GM12873 (cell line): ENCODE results near the gene LOXL1.

ENCODE experiments used
- TF ChIP-seq, protein P1 (sequence below): IDR thresholded peaks from 2 replicates; pipeline ENCODE4 v1.5.1; 2012; ENCODE audit warnings: low read depth, mild to moderate bottlenecking, moderate library complexity, low read length, control low read depth; ENCODE audit not compliant: insufficient read depth; ENCODE audit errors: missing control alignments

LOXL1 gene

GRCh38 chr15:73990250-73991005, 64.2 kb downstream of the LOXL1 start:
- TF ChIP-seq, protein P1, sequence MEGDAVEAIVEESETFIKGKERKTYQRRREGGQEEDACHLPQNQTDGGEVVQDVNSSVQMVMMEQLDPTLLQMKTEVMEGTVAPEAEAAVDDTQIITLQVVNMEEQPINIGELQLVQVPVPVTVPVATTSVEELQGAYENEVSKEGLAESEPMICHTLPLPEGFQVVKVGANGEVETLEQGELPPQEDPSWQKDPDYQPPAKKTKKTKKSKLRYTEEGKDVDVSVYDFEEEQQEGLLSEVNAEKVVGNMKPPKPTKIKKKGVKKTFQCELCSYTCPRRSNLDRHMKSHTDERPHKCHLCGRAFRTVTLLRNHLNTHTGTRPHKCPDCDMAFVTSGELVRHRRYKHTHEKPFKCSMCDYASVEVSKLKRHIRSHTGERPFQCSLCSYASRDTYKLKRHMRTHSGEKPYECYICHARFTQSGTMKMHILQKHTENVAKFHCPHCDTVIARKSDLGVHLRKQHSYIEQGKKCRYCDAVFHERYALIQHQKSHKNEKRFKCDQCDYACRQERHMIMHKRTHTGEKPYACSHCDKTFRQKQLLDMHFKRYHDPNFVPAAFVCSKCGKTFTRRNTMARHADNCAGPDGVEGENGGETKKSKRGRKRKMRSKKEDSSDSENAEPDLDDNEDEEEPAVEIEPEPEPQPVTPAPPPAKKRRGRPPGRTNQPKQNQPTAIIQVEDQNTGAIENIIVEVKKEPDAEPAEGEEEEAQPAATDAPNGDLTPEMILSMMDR = no peak

- TF ChIP-seq, protein P1 = no peak
These were observed 65.0 kb downstream of the LOXL1 start for GRCh38 chr15:73991260-73991659.

- TF ChIP-seq, protein P1 = peak; percentile 86
These were observed 65.7 kb downstream of the LOXL1 start, which contains the start of gene STOML1 for GRCh38 chr15:73991726-73992593. Gene STOML1 (minus strand): TSS chr15:73992295. CDS start chr15:73992223, 72 bp downstream.

DNA sequence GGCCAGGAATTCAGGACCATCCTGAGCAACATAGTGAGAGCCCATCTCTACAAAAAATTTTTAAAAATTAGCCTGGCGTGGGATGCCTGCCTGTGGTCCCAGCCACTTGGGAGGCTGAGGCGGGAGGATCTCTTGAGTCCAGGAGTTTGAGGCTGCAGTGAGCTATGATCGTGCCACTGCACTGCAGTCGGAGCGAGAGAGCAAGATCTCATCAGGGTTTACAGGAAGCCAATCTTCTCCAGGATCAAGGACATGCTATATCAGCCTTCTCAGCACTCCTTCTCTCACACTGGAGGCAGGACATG, 66.3 kb downstream of the LOXL1 start:
- TF ChIP-seq, protein P1 = no peak

GRCh38 chr15:73993211-73993994, 67.1 kb downstream of the LOXL1 start:
- TF ChIP-seq, protein P1 = no peak

DNA sequence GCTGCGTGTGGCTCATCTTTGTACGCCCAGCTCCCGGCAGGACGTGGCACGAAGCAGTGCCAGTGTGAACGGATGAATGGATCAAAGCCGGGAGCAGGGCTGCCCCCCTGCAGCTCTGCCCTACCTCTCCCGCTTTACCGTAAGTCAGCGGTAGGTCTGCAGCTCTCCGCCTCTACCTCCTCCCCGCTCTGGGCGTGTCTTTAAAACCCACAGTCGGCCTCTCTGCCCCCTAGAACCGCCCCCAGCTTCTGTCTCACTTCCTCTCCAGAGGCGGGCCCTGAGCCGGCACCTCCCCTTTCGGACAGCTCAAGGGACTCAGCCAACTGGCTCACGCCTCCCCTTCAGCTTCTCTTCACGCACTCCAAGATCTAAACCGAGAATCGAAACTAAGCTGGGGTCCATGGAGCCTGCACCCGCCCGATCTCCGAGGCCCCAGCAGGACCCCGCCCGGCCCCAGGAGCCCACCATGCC, 68.2 kb downstream of the LOXL1 start, which contains the start of gene PML:
Gene PML, plus strand, starts transcription at position 304 of the 471 bp plus-strand sequence. Its CDS starts 97 bp downstream, at position 401.
- TF ChIP-seq, protein P1 = no peak
